GM19372 (cell line): ENCODE data around the gene SEMA4D.

Source experiments
- ATAC-seq: cut with Tn5 transposase; IDR thresholded peaks from one replicate; pipeline ENCODE4 v1.9.1; 2021; ENCODE audit warnings: mild to moderate bottlenecking, low read depth, moderate library complexity; ENCODE audit not compliant: unreplicated experiment

Gene SEMA4D

DNA sequence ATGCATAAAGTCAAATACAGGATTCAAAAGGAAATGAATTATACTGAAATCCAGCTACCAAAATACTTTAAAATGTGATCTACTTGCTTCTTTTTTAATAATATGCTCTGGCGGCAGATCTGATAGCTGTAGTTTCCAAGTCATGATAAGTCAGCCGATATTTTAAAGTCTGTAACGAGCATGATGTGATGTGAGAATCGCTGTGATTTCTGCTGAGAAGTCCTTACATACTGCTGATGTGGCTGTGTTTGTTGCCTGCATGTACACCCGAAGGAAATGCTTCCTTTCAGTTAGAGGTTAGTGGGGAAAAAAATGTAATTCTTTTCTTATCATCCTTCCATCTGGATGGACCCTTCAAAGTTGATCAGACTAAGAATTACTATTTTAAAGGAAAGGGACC, 4.8 kb upstream of the SEMA4D start:
- ATAC-seq: no peak

DNA sequence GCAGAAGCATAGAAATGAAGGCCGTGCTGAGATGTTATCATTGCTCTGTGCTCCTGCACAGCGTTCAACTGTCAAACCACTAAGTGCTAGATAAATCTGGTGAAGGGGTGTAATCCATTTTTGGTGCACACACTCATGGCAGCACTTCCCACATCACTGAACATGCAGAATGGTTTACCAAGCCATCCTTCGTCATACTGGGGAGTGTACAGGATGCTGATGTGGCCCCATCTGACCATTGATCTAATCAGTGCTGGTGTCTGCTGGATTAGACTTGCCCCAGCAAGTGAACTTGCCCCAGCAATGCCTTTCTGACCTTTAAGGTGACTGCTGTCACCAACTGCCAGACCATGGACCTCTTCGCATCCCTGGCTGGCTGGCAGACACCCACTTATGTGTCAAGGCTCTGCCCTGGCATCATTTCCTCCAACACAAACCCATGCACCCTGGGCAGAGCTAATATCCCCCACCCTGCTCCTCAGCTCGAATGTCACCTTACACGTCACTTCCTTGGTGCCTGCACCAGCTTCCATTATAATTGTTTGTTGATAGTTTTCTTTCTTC, 4.2 kb upstream of the SEMA4D start:
- ATAC-seq: no peak

DNA sequence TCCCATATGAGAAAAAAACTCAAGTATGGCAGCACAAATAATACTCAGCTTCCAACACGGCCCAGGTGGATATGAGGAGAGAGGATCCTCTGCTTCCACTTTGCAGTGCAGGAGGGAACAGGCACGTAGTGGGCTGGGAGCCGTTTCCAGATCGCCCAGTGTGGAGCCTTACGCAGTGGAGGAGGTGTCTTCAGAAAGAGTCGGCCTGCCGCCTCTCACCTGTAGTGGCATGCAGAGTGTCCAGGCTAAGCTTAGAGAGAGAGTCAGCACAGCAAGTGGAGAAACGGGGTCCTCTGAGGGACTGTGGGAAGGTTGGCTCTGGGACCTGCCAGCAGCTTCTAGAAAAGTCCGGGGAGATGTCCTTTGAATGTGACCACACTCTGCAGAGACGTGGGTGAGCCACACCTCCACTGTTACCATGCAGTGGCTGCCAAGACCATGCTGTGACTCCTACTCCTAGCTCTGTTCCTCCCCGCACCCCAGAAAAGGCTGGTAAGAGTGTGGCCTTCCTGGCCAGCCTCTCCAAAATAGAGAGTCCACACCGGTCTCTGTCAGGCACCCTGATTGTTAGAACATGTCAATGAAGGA, 3.5 kb upstream of the SEMA4D start:
- no peak for ATAC-seq

DNA sequence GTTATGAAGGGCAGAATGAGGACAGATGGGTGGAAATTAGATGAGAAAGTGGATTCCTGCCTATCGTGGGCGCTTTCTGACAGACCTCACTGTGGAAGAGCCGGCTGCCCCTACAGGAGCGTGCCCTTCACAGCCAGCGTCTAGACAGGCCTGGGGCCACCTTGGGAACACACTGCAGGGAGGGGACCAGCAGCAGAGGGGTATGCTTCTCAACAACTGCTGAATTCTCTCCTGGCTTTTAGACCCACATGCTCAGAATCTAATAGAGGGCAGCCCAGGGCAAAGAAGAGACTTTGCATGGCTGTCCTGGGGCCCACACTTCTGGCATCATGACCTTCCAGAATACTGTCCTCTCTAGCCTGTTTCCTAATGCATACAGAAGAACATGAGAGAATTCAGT, 2.1 kb upstream of the SEMA4D start:
- no peak for ATAC-seq

DNA sequence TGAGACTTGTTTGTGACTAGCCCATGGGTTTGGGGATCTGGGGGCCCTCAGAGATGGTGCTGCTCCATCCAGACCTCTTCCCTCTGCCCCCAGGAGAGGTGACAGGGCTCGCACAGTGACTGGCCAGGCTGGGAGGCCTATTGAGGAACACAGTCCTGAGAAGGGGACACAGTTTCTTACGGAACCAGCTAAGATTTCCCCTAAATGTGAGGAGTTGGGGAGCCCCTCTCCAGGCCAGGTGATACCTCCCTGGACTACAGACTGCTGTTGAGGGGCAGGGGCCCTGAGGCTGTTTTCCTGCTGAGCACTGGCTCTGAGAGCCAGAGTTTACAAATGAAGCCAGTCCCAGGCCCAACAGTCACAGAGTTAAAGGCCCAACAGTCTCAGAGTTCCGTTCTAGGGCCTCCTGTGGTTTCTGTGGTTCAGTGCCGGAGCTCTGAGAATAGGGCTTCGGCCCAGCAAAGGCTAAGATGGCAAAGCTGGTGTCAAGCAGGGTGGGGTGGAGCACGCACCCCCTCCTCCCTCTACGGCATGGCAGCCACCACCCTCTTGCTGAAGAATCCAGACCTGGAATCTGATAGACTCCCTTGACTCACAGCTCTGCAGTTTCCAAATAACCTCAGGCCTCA, 1.1 kb upstream of the SEMA4D start:
- ATAC-seq: peak; percentile 42

DNA sequence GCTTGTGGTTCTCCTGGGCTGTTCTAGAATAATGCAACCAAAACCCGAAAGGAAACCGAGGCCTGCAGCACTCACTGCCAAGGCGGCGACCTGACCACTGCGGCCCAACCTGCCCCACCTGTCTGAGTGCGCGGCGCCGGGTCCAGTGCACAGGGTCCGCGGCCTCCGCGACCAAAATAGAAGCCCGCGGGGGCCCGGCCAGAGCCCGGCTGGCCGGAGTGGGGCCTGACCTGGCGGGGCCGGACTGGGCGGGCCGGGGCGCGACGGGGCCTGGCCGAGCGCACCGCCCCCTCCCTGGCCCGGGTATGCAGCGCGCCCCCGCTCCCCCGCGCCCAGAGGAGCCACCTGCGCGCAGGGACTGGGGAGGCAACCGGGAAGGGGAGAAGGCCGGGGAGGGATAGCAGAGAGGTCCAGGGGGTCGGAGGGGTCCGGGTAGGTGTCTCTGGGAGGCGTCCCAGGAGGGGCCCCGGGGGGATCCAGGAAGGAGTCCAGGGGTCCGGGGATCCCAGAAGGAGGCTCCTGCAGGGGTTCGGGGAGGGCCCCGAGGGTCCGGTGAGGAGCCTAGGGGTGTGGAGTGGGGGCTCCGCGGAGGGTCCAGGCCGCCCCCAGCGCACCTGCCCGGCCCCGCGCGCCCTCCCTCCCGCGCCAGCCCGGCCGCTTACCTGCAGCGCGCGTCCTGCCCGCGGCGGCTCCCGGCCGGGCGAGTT, 503 bp downstream of the SEMA4D start:
- ATAC-seq: no peak

DNA sequence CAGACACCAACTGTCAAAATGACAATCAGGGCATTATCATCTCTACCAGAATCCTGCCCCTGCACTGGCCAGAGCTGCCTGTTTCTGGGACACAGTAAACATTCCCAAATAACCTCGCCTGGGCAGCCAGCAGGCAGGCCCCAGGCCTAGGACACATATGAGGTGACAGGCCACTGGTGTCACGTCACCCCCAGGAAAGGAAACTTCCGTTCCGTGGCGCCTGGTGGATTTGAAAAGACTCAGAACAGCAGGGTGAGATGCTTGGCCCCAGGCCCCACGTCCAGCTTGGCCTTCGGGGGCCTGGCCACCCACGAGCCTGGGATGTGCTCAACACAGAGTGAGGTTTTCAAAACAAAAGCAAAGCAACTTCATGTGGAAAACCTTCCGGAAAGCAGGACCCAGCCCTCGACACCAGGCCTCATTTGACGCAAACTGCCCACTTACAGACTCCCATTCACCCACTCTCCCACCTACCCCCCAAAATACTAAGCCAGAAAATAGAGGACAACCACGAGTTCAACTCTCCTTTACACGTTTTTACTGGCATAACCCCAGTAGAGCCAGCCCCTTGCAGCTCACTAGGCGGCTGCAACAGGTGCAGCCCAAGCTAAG, 1.2 kb downstream of the SEMA4D start:
- no peak for ATAC-seq

DNA sequence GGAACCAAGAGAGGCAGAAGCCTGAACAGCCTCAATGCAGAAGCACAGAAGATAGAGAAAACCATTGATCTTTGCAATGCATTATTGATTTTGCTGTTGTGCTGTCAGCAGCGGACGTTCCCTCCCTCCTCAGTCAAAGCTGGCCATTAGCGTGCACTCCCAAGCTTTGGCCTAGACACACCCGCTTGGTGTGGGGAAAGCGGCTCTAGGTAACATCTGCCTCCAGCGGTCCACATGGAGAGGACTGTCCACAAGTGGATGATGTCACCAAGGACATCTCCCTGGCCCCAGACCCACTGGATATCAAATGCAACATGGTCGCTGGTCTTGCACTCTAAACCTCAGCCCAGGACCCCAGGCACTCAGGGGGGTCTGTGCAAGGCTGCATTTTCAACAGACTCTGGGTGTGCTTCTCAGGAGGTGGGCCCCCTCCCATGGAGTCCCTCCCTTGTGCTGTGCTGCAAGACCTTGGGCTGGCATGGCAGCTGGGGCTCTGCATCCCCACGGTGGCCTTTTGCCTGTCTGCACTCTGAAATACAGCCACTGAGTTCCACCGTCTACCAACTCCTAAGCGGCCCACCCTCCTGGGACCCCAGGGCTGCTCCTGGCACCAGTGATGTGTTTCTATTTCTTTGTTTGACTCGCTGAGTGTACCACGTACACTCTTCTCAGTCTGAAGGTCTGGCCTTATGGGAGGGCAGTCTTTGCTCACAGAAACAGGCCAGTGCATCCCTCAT, 1.9 kb downstream of the SEMA4D start:
- ATAC-seq: no peak

DNA sequence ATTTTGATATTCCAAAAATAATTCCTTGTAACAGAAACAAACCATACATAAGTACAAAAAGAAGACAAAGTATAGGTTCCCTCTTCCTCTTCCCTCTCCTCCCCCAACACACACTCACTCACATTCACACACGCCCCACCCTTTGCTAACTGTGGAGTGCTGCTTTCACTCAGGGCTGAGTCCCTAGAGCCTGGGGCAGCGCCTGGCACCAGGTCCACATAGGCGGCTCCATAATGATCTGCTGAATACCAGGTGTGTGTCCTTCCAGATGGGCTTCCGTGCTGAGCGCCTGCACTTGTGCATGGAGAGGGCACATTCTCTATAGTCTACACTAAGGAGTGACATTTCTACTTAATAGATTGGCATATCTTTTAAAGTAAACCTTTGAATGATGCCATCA, 3.7 kb downstream of the SEMA4D start:
- no peak for ATAC-seq

DNA sequence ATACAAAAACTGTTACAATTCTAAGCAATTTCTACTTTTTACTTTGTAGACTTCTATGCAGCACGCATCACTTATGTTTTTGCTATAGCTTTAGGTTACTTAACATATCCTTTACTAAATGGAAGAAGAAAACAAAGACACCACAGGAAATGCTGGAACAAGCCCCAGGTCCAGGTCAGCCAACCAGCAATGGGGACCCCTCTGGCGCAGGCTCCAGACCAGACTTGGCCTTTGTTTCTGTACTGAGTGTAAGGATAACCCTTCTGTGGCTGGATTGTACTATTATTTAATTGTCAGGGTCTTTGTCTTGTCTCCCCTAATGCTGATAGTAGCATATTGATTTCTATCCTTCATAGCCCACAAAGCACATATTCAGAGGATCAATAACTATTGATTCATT, 4.2 kb downstream of the SEMA4D start:
- ATAC-seq: no peak

DNA sequence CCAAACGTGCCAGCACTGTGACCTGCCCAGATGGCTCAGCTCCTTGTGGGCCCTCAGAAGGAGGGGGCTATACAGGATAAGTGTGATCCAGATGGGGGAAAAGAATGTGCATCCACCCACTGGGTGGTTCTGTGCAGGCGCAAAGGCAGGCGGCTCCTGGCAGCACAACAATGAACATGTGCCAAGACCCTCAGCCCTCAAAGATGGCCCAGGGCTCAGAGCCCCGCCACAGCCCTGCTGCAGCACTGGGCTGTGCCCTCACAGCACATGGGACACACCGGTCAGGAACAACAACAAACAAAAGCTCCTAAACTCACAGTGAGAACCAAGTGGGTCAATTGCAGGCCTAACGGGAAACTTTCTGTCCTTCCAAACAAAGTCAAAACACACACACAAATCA, 4.7 kb downstream of the SEMA4D start:
- ATAC-seq: no peak

DNA sequence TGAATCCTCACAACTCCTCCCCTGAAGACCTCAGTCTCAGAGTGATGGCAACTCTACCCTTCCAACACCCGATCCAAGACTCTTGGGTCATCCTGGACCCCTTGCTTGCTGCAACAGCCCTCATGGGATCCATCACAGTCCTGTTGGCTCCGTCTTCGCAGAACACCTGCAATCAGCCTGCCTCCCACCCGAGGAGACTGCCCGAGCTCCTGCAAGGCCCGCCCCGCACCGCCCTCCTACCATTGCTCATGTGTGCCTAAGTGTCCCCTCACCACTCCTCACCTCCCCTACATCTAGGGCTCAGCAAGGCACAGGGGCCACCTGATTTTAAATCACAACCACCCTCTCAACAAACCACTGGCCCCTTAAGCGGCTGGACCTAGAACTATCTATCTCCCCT, 5.3 kb downstream of the SEMA4D start:
- ATAC-seq: no peak

DNA sequence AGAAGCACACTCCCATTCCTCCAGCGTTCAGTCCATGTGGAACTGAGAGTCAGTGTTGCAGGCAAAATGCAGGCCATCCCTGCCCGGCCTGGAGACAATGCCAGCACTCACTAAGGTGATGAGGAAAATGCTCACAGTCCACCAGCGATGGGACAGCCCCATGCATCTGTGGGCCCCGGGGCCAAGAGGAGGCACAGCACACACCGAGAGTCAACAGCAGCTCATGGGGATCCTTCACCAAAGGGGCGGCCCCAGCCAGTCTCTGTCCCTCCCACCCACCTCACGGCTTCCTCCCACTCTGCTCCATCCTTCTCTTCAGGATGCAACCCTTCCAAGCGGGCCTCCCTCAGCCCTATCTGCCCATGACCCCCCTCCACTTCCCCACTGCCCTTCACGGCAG, 6.2 kb downstream of the SEMA4D start:
- ATAC-seq: no peak

DNA sequence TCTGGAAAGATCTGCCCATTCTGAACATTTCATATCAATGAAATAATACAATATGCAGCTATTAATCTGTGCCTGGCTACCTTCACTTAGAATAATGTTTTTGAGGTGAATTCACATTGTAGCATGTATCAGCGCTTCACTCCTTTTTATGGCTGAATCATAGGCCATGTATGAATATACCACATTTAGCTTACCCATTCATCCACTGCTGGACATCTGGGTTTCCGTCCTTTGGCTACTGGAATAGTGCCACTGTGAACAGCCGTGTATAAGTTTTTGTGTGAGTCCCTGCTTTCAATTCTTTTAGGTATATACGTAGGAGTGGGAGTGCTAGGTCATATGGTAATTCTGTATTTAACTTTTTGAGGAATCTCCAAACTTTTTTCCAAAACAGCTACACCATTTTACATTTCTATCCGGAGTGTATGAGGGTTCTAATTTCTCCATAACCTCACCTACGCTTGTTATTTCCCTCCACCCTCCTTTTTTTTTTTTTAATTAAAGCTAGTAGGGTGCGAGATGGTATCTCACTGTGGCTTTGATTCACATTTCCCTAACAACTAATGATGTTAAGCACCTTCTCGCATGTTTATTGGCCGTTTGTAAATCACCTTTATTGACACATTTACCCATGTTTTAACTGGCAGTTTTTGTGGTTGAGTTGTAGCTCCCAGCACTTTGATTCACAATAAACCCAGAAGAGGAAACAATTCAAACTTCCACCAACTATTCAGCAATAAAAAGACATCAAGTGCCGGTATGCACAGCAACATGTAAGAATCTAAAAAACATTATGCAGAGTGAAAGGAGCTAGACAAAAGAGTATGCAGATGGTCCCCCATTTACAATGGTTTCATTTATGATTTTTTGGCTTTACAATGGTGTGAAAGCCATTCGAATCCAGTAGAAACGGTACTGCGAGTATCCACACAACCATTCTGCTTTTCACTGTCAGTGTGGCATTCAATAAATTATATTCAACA, 8.1 kb downstream of the SEMA4D start:
- ATAC-seq: no peak

DNA sequence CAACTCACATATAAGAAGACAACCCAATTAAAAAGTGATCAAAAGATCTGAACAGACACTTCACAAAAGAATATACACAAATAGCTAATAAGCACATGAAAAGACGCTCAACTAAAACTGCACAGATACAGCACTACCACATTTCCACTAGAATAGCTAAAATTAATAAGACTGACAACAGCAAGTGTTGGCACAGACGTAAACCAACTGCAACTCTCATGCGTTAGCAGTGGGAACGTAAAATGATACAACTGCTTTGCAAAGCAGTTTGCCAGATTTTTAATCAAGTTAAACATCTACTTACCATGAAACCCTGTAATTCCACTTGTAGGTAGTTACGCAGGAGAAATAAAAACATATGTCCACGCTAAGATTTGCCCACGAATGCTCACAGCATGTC, 9.0 kb downstream of the SEMA4D start:
- ATAC-seq: no peak

DNA sequence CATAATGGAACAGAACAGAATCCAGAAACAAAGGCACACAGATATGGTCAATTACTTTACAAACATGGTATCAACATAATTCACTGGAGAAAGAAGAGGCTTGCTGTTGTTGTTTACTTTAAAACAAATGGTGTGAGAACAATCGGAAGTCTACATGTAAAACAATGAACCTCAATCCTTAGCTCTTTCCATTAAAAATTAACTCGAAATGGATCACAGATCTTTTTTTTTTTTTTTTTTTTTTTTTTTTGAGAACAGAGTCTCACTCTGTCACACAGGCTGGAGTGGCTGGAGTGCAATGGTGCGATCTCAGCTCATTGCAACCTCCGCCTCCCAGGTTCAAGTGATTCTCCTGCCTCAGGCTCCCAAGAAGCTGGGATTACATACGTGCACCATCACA, 9.8 kb downstream of the SEMA4D start:
- no peak for ATAC-seq

DNA sequence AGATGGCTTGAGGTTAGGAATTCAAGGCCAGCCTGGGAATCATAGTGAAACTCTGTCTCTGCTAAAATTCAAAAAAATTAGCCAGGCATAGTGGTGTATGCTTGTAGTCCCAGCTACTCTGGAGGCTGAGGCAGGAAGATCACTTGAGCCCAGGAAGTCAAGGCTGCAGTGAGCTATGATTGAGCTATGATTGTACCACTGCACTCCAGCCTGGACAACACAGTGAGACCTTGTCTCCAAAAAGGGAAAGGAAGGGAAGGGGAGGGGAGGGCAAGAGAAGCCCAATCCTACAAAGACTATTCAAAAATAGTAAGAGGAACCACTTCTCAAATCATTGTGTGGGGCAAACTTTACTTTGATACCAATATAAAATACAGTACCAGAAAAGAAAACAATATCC, 11.2 kb downstream of the SEMA4D start:
- no peak for ATAC-seq

DNA sequence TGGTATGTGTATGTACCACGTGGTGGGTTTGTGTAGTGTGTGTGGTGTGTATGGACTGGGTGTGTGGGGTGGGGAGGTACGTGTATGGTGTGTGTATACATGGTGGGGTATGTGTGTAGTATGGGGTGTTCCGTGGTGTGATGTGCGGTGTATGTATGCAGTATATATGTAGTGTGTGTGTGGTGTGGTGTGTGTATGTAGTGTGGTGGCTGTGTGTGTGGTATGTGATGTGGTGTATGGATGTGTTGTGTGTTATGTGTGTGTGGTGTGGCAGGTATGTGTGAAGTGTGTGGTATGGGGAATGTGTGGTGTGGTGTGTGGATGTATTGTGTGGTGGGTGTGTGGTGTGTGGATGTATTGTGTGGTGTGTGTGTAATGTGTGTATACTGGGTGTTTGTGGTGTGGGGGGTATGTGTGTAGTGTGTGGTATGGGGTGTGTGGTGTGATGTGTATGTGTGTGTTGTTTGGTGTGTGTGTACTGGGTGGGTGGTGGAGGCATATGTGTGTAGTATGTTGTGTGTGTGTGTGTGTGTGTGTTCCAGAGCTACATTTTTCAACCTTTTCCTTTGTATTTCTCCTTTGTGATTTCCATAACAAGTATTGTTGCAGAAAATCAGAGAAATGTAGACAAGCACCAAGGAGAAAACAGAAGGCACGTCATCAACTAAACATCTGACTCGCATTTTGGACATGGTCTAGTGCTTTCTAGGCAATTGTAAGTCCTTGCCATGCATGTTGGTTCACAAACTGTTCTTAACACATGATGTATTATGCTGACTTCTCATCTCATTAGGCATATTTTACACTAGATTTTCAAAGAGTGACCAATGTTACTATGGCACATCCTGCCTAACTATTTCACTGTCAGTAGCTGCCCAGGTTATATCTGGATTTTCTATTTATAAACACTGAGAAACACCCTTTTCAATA, 13.2 kb downstream of the SEMA4D start:
- no peak for ATAC-seq
